NCI-H524 treated with DMSO at 0.1 percent for 48 hours (cell line): Measurements from ENCODE around the gene RTN4R.
"Not testable (repeated sequence)": the region's sequence is repeated elsewhere in the genome, so short reads cannot be mapped to it uniquely, and the experiment has no call there.

ENCODE experiments used
- DNase-seq: peaks from one replicate; lab custom pipeline; 2025; lab: John Stamatoyannopoulos, UW

RTN4R gene

GRCh38 chr22:20271114-20271994 lies 3.2 kb upstream of the RTN4R start:
- DNase-seq: no peak

GRCh38 chr22:20270190-20271113 lies 2.3 kb upstream of the RTN4R start:
- DNase-seq: peak; percentile 7

- DNase-seq: not testable (repeated sequence)
These were observed 1.6 kb upstream of the RTN4R start for GRCh38 chr22:20269673-20270072.

GRCh38 chr22:20269201-20269600 lies 1.1 kb upstream of the RTN4R start:
- DNase-seq: not testable (repeated sequence)

- DNase-seq: no peak
These were observed 458 bp downstream of the RTN4R start for GRCh38 chr22:20267441-20268278.

GRCh38 chr22:20266667-20267440 lies 1.3 kb downstream of the RTN4R start:
- not testable (repeated sequence) for DNase-seq

GRCh38 chr22:20265772-20266666 lies 2.1 kb downstream of the RTN4R start:
- DNase-seq: not testable (repeated sequence)

GRCh38 chr22:20264614-20265452 lies 3.3 kb downstream of the RTN4R start:
- no peak for DNase-seq

- DNase-seq: not testable (repeated sequence)
These were observed 4.5 kb downstream of the RTN4R start for GRCh38 chr22:20263404-20264281.

- DNase-seq: no peak
These were observed 5.5 kb downstream of the RTN4R start for GRCh38 chr22:20262582-20263147.

GRCh38 chr22:20261848-20262581 lies 6.1 kb downstream of the RTN4R start:
- no peak for DNase-seq

- no peak for DNase-seq
These were observed 7.9 kb downstream of the RTN4R start for GRCh38 chr22:20260071-20260765.

- no peak for DNase-seq
These were observed 8.8 kb downstream of the RTN4R start for GRCh38 chr22:20259327-20259688.

- no peak for DNase-seq
These were observed 9.4 kb downstream of the RTN4R start for GRCh38 chr22:20258584-20259326.

GRCh38 chr22:20258021-20258299 lies 10.2 kb downstream of the RTN4R start:
- DNase-seq: no peak
